Measurements from ENCODE around the gene TMEM132C.

The TMEM132C gene

DNA sequence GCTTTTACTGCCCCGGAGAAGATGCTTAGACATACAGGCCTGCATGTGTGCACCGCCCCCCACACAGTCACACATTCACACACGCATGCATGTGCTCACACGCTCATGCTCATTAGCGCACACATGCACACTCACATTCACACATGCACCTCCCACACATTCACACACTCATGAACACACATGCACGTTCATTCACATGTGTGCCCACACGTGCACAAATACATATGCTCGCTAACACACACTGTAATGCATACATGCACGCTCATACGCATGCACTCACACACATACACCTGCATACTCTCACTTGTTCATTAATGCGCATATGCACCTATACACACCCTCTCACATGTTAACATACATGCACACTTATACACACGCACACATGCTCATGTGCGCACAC lies 21.9 kb downstream of the TMEM132C start:
- DNase-seq, result no peak

DNA sequence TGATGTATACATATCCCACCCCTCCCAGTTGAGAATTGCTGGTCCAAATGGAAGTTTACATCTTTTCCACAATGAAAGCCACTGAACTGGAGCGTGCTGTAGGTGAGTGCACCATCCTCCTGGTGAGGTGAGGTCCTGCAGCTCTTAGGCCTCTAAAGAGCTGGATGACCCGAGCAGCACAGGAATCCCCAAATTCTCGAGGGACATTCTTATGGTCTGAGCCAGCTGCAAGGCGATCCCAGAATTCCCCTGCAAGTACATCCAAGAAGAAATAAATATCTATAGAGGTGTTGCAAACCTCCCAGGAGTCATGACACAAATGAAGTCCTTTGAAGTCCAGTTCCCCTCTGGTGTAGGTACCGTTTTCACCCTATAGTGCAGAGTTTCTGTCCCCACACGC lies 24.0 kb downstream of the TMEM132C start:
- no peak for DNase-seq

DNA sequence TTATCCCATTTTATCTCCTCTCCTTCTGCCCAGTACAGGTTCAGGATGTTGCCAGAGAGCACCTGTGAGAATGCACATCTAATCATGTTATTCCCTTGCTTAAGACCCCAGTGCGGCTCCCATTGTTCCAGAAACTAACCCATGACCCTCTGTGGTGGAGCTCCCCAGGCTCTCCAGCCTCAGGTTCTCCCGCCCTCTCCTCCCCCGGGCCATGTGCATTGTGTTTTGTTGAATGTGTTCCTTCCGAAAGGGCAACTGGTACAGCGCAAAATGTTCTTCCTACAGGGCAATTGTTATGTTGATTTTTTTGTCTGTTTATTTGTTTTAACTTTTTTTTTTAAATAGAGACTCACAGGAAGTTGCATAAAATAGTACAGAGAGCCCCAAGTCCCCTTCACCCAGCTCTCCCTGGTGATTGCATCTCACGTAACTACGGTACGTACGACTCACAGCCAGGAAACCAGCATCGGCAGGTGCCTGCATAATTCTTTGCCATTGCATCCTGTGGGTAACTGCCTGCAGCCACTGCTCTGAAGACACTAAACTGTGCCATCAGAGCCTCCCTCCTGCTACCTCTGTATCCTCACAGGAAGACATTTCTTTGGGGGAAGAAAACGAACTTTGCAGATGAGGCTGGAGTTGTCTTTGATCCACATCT lies 31.2 kb downstream of the TMEM132C start:
- no peak for DNase-seq

DNA sequence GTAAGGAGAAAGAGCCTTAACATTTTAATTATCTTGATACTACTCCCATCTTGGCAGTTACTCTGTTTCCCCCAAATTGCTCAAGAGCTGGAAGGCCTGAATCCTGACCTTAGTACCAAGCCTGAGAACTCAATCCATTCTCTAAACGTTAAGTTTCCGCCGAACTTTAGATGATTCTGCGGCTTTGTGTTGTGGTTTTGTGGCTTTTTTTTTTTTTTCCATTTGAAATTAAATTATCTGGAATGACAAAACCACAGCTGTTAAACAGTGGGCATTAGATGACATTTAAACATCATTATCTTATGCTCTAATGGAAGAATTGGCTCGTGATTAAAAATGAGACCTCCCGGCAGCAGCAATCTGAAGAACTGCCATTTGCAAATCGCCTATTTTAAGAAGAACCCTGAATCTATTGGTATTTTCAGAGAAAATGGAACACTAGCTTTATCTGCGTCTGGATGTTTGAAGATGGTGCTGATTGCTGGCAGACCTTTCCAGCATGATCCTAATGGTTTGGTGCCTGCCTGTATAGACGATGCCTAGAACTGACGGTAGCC lies 38.4 kb downstream of the TMEM132C start:
- DNase-seq, result no peak

DNA sequence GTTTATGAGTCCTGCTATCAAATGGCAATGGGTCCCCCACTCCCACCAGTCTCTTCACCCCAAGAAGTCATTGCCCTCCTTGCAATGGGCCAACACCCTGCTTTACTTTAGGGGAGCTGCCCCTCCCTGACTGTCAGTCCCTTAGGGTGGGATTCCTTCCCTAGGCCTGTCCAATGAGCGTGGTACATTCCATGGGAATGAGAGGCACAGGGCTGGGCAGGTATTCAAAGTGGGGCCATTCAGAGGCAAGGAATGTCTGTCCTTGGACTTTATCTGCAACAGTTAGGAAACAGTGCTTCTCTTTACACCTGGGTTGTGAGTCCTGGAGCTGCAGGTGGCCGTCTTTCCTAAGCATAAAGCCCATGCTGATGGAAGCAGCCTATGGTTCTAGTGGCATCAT lies 40.8 kb downstream of the TMEM132C start:
- DNase-seq, result no peak

DNA sequence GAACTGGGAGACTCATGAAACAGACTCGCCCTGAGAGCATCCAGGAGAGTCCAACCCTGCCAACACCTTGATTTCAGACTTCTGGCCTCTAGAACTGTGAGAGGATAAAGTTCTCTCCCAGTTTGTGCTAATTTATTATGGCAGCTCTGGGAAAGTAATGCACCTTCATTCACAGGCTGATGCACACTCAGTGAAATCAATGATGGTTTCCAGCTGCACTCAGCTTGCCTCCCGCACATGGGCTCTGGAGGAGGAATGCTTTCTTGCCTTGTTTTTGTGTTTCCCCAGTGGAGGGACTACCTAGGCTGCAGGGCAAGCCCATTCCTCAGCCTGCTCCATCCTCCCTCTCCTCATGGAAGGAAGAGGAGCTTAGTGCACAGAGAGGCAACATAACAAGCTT lies 45.7 kb downstream of the TMEM132C start:
- no peak for DNase-seq

DNA sequence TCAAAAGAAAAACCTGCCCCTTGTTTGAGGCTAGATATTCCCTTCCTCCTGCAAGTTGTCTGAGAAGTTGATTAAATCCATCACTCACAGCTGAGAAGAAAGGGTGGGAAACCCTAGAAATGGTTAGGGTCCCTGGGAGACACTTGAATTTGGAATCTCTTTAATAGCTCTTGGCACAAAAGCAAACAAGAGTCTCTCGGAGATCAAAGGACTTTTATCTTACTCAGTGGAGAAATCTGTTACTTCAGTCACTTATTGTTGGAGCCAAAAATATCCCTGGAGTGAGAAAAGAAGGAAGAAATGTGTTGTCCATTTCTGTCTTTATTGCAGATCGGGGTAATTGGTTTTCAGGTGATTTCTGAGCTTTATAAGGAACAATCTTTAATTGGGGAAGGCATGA lies 47.0 kb downstream of the TMEM132C start:
- DNase-seq, result no peak

DNA sequence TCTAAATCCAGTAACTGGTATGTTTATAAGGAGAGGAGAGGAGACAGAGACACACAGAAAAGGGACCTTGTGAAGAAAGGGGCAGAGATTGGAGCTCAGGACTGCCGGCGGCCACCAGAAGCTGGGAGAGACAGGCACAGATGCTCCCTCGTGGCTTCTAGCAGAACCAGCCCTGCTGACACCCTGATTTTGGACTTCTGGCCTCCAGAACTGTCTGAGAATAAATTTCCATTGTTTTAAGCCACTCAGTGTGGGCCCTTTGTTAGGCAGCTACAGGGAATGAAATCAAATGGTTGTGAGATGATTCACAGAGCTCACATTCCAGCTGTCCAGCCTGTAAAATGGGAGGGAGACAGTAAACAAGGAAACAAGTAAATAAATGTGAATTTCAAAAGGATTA lies 47.6 kb downstream of the TMEM132C start:
- no peak for DNase-seq

DNA sequence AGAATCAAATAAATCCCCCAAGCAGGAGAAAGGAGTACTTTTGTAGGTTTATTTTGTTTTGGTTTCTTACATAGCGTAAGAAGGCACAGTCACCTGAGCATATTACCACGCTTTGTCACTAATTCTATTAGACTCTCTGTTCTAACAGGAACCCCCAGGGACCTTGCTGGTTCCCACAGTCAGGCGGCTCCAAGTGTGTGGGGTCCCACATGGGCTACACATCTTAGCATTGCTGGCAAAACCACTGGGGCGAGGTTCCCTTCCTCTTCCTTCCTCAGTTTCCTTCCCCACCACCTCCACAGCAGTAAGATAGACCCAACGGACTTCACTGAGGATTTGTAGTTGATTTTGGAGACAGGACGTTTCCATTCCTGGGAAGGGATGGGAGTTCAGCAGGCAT lies 49.1 kb downstream of the TMEM132C start:
- no peak for DNase-seq

DNA sequence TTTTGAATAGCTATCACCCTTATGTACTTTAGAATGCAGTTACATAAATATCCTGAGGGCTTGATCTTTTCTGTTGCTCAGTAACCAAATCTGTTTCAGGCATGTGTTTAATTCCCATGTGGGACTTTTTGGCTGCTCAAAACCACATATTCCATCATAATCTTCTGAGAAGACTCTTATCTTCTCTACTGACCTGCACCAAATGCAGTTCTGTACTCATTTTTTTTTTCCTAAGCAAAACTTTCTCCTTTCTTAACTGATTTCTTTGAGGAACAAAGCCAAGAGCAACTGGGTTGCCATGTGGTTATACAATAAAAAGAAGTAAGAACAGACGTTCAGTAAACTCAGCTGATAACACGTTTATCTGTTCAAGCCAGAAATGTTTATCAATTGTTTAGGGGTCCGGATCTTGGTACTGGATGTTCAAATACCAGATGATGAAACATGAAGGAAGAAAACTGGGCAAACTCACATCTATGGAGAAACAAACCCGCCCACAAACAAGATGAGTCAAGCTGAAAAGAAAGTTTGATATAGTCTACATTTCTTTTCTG lies 50.1 kb downstream of the TMEM132C start:
- DNase-seq, result no peak

DNA sequence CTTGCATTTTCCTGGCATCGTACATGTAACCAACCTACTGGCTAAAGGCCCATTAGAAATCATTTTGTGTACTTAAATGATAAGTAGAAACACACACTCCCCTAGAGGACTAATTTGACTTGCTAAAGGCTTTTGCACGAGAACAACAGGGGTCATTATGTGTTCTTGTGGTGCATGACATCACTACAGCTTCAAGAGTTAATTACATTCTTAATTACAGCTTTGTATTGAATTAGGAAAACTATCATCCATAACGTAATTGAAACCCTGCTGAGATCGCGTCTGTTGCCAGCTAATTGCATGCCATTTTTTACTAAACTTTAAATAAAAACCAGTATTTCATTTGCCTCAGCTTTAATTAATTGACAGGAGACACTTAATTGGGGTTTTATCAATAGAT lies 51.4 kb downstream of the TMEM132C start:
- DNase-seq, result no peak

DNA sequence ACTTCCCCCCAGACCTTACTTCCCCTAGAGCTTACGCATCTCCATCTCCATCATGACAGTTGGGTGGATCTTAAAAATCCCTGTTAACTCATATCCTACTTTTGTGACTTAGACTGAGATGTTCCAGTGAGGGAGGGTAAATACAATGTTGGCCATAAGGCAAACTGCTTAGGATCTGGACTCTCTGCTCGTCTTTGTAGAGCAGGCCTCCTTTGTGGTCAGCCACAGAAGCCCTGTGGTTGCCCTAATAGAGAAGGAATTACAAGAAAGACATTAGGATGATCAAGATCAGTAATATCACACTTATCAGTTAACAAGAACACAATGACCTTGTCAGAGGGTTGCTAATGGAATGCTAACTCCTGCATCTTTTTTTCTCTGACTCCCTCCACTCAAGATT lies 52.0 kb downstream of the TMEM132C start:
- no peak for DNase-seq

DNA sequence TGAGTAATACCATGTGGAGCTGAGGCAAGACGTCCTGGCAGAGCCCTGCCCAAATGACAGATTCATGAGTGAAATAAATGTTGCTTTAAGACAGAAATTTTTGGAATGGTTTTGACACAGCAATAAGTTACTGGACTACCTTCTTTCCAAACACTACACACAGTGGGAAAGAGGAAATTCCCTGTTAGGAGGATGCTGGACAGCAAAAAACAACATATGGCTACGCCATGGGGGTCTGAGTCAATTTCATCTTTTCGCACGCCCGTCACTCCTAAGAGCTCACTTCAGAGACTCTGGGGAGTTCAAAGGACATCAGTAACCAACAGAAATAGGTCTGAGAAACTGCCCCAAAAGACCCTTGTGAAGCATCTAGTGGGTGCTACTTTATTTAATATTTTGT lies 55.4 kb downstream of the TMEM132C start:
- DNase-seq, result no peak

DNA sequence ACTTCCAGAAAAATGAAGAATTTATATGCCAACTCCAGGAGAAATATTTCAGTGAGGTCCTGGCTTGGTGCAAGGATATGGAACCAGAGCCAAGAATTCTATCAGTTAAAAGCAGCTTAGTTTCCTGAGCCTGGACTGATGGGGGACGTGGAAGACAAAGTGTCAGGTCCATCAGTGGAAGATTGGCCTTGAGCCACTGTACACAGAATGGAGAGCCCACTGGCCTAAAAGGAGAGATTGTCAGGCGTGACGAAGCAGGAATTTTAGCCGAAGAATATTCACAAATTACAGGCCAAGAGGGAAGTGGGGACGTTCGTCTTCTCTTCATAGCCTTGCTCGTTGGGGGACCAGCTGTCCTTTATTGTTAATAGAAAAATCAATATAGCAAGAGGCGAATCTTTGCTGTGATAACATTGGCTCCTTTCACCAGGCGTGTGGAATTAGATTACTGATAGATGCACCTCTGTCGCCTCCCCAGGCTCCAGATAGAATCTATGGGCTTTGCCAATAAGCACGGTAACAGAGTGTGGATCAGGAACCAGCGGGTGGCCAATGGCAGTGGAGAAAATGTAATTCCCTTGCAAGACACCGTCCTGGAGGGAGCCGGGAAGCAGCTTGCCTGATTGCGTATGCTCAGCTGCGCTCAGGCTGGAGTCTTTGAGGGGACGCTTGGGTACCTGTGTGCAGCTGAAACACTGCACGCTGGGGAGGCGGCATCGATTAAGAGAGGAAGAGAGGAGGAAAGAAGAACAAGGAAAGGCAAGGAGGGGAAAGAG lies 56.4 kb downstream of the TMEM132C start:
- DNase-seq, result no peak

DNA sequence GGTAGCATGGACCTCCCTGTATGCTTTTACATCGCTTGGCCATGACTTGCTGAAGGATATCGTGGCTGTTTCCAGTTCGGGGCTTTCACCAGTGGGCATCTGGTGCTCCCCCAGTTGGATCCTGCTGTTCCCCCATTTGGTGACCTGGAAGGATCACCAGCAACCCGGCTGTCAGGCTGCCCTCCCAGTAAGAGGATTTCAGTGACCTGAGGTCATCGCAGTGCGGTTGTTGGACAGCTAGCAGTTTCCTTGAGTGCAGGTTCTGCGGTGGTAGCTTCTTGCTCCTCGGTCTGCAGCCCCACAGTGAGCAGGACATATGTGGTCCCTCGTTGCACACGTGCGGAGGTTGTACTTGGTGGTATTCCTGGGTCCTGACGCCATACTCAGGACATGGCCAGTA lies 58.7 kb downstream of the TMEM132C start:
- no peak for DNase-seq

DNA sequence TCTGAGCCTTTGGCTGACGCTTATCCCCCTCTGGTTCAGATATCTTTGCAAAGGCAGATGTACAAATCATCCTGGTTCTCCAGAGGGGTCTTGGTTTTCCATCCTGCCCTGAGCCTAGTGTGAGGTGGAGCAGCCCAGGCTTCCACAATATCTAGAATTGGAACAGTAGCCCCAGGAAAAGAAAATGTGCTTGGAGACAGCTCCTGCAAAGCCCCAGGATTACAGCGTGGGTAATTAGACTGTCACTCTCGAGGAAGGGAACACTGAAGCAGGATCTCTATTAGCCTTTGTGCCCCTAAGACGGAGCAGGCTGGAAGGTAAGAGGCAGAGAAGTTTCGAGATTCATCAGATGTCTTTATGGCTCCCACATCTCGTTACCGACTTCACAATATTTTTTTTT lies 59.4 kb downstream of the TMEM132C start:
- no peak for DNase-seq

DNA sequence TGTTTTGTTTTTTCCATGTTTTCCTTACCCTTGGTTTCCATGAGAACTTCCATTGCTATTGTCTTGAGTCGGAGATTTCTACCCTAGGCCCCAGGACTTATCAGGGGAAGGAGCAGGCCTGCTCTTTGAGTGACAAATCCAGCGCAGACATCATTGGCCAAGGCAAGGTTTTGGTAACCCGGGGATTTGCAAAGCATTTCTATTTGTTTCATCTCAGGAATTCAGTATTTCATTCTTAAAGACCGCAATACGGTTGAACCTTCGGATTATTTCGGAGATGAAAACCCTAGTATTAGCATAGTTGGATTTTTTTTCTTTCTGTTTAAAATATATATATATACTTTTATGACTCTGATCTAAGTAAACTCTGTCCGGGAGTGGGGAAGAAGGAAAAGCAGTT lies 62.0 kb downstream of the TMEM132C start:
- DNase-seq, result no peak

DNA sequence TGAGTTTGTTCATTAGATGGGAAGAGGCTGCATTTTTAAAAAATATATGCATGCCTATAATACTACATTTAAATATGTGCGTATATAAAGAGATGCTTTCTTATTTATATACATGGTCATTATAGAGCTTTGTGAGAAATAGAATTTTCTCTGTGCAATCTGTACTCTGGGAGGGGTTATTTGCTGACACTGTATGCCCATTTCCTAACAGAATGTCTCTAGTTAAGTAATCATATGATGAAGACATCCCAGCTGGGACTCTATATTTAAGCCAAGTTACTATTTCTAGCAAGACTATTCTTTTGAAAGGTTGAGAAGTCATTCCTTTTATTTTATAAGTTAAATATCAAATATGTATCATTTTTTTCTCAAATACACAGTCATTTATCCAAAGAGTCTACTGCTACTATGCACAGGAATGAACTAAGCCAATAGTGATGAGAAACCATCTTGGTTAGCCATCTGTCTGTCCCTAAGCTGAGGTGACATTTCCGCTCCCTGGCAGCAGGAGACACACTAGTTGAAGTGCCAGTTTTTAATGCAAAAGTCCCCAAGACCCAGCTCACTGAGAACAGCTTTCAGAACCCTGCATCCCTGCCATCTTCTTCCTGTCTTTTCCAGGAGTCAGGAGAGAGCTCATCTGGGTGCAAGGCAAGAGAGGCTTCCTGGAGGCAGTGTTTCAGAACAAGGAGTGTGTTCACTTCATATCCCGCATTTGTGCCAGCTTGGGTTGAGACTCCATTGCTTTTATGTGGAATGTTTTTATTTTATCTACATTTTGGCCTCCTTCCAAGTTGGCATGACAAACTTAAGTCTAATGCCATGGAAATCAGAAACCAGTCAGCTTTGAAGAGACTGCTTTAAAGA lies 69.5 kb downstream of the TMEM132C start:
- no peak for DNase-seq

DNA sequence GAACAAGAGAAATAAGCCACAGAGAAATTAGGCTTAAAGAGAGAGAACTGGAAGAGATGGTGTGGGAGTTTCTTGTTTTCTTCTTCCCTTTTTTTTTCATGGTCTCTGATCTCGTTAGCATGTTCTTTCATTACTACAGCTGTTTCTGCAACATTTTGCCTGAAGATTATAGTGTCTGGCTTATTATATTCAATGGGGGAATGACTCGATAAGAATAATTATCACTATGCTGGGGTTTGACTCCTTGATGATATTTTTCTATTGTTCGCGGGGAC lies 70.0 kb downstream of the TMEM132C start:
- DNase-seq, result no peak

DNA sequence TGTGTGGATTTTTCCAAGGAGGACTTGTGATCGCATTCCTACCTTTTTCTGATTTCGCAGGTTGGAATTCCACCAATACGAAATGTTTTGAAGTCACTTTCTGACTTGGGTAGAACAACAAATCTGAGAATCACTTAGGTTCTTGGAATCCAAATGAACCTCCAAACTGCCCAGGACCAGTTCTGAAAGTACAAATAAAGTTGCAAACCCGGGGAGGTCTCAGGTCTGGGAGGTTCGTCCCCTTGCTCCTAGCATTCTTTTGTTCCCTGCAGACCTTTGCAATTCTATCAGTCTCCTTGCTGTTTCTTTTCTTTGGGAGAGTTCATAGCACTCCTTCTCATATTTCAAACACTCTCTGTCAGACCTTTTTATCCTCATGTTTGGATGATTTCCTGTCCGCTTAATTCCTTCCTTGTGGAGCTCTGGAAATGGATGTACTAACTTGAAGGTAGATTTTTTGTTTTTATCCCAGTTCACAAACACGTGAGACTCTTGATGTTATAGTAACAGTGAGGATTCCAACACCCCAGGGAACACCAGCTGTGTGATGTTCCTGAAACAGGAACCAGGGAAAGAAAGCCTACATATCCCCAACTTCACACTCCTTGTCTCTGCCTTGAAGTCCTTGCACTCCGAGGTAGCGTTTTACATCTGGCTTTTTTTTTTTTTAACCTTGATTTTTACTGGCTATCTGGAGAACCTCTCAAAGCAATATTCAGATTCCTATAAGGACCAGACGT lies 70.6 kb downstream of the TMEM132C start:
- no peak for DNase-seq

DNA sequence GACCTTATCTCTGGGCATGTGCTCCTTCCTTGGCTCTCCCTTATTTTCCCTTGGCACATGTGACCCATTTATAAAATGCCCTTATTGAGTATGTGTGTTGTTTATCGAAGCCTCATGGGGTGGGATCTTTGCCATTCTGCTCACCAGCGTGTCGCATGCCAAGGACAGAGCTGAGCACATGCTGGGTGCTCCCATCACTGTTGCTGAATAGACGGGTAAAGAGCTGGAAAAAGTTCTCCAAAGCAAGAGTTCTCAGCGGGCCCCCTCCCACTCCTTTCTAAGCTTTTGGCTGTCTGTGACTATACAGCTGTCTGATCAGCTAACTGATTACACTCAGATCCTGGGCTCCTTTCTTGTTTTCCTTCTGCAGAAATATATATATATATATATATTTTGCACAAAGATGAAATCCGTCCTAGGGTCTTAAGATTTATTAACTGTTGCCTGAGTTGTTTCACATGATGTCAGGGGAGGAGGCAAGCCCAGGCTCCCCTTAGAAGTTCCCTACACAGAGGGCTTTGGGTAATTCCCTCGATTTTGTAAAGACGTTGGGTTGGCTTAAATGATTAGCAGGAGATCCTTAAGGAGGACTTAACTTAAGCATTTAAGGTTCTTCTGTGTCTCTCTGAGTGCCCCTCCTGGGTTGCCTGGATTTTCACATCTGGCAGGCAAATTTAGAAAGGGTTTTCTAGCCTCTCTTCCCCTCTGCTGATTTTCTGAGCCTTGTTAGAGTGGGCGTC lies 71.6 kb downstream of the TMEM132C start:
- no peak for DNase-seq

DNA sequence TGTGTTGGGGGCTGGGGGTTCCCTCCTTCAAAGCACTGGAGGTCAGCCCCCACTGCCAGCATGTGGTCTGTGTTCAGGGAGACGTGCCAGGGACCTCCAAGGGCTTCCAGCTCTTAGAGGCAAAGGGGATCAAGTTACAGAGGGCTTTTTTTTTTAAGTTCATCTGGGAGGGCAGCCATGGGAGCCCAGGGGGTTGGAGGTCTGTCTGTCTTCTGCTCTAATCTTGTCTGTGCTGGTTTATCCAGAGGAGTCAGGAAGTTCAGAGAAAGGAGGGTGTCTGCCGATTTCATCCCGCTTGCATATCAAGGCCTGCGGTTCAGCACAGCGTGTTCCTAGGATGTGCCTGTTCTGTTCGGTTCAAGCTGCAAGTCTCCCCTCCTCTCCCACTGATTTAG lies 72.2 kb downstream of the TMEM132C start:
- no peak for DNase-seq
